Lower leg skin (tissue), 4 donors: Measurements from ENCODE around the gene CELF2. TPM values are rescaled to one million over a fixed set of nuclear protein-coding genes. Genes with fewer than 3 reads are reported as not detected.

Source experiments
- DNase-seq, 2 donors: peaks; one replicate each; pipeline ENCODE4 v3.0.0-alpha.2; 2019; ENCODE audit warnings: low spot score in 2 of 2
- H3K4me3 ChIP-seq: fragments of 200-600 bp; sonication (generic); 2 replicates; pipeline ENCODE4 v1.5.1; 2017; ENCODE audit warnings: mild to moderate bottlenecking, low read depth; ENCODE audit not compliant: poor library complexity, severe bottlenecking
- CTCF ChIP-seq, 3 donors: fragments of 450-650 bp; IDR thresholded peaks; one replicate each; pipeline ENCODE4 v1.5.1; 2016; ENCODE audit warnings: antibody characterized with exemption in 3 of 3, mild to moderate bottlenecking in 3 of 3, moderate library complexity in 2 of 3
- POLR2A ChIP-seq, 2 donors: fragments of 450-650 bp; IDR thresholded peaks; one replicate each; pipeline ENCODE4 v1.6.1; 2016 to 2017; ENCODE audit warnings: antibody characterized with exemption in 2 of 2, mild to moderate bottlenecking in 1 of 2, moderate library complexity in 1 of 2
- WGBS, 2 donors: methylation state at CpG; one replicate each; pipeline ENCODE4 v1.1.5; 2018; 5-methylcytosine and 5-hydroxymethylcytosine counted together
- intact Hi-C: fragments of 100-400 bp; cut with DNase I; formaldehyde crosslinking; loops from one replicate; pipeline ENCODE4 v1.15.0; 2023; ENCODE audit warnings: low total_unique reads
- total RNA-seq, 4 donors: library from RNA; depleted of rRNA; stranded (reverse); fragments of >200 nt; gene quantifications; one replicate each; pipeline ENCODE4 v1.1.0, GENCODE V29; 2016

Gene CELF2
- total RNA-seq, 4 donors from 2014 or later: 16.9 to 39.9 (median 20.7) TPM

GRCh38 chr10:11224792-11225416 is 207.2 kb downstream of the CELF2 start:
- intact Hi-C loops: no loop called here
- WGBS, 2 donors: 80 to 82% methylated on average over 12 of the region's 12 CpGs
- DNase-seq: no peak

GRCh38 chr10:11225935-11226334 is 208.3 kb downstream of the CELF2 start:
- TF ChIP-seq POLR2A (IDR thresholded peaks at IDR 0.05) (no peak), CTCF (IDR thresholded peaks at IDR 0.05) (no peak)
- intact Hi-C loops: no loop called here
- WGBS, 2 donors: 58 to 68% methylated on average over 5 of the region's 5 CpGs
- H3K4me3 ChIP-seq: no peak overlapping the region
- DNase-seq: no peak

More at GRCh38 chr10:11224792-11225416, 207.2 kb downstream of the CELF2 start:
- TF ChIP-seq POLR2A (IDR thresholded peaks at IDR 0.05) (no peak), CTCF (IDR thresholded peaks at IDR 0.05) (no peak)
- no peak overlapping the region for H3K4me3 ChIP-seq

- DNase-seq: no peak
- 88 to 93% methylated on average over 4 to 7 of the region's 7 CpGs for WGBS, 2 donors
- TF ChIP-seq CTCF (IDR thresholded peaks at IDR 0.05): no peak
- no peak for TF ChIP-seq POLR2A (IDR thresholded peaks at IDR 0.05)
- intact Hi-C loops: no loop called here
- no peak overlapping the region for H3K4me3 ChIP-seq
Observed at GRCh38 chr10:11227103-11227502, 209.4 kb downstream of the CELF2 start.

- DNase-seq: no peak
- TF ChIP-seq CTCF (IDR thresholded peaks at IDR 0.05) (no peak), POLR2A (IDR thresholded peaks at IDR 0.05) (no peak)
- intact Hi-C loops: no loop called here
- 94 to 97% methylated on average over 5 of the region's 5 CpGs for WGBS, 2 donors
- H3K4me3 ChIP-seq: no peak overlapping the region
Observed at GRCh38 chr10:11229893-11230292, 212.2 kb downstream of the CELF2 start.

- WGBS, 2 donors: 81 to 91% methylated on average over 5 of the region's 5 CpGs
- intact Hi-C loops: no loop called here
- no peak overlapping the region for H3K4me3 ChIP-seq
- no peak for DNase-seq
- no peak for TF ChIP-seq CTCF (IDR thresholded peaks at IDR 0.05)
- TF ChIP-seq POLR2A (IDR thresholded peaks at IDR 0.05): no peak
Observed at GRCh38 chr10:11230498-11231167, 213.0 kb downstream of the CELF2 start.
